Astrocyte of the hippocampus (primary cell): ENCODE measurements around the gene NDUFS4.
"Not testable (repeated sequence)": the region's sequence is repeated elsewhere in the genome, so short reads cannot be mapped to it uniquely, and the experiment has no call there.

ENCODE experiments used
- DNase-seq: peaks from one replicate; pipeline ENCODE4 v3.0.0; 2011; ENCODE audit warnings: low read depth, low spot score

NDUFS4 gene

DNA sequence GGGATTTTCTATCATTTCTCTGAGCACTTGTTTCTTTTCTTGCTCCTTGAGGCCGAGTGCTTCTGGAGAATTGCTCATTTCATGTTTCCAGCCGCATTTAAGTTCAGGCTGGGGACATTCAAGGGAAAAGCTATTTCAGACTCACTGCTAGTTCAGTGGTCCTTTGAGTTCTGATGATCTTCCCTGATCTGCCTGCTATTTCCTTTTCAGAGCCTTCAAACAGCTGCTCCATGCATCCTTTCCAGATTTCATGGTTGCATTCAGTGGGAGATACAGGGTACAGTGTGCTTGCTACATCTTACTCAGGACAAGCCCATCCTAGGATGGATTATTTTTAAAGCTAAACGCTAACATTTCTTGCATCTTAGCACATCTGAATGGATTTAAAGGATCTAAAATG is 14.7 kb downstream of the NDUFS4 start:
- no peak for DNase-seq

GRCh38 chr5:53575831-53576230 is 15.4 kb downstream of the NDUFS4 start:
- no peak for DNase-seq

- DNase-seq, result no peak
These were observed 16.2 kb downstream of the NDUFS4 start for GRCh38 chr5:53576674-53577073.

DNA sequence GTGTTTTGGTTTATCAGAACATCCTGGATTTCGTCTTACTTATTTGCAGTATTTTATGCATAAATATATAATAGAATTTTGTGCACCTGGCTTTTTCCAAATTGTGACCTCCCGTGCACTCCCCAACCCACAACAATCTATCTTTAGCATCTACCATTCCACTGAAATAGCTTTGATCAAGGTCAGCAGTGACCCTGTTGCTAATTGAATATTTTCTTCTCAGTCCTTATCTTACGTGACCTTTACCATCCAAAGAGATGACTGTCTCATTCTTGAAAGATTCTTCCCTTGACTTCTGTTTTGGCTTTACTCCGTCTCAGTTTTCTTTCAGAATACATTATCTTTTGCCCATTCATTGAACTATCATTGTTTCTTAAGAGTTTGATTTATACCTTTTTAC is 18.4 kb downstream of the NDUFS4 start:
- DNase-seq, result no peak

- no peak for DNase-seq
These were observed 20.1 kb downstream of the NDUFS4 start for GRCh38 chr5:53580547-53580946.

GRCh38 chr5:53582225-53582624 is 21.8 kb downstream of the NDUFS4 start:
- DNase-seq, result no peak

- DNase-seq, result no peak
These were observed 30.3 kb downstream of the NDUFS4 start for GRCh38 chr5:53590759-53591158.

DNA sequence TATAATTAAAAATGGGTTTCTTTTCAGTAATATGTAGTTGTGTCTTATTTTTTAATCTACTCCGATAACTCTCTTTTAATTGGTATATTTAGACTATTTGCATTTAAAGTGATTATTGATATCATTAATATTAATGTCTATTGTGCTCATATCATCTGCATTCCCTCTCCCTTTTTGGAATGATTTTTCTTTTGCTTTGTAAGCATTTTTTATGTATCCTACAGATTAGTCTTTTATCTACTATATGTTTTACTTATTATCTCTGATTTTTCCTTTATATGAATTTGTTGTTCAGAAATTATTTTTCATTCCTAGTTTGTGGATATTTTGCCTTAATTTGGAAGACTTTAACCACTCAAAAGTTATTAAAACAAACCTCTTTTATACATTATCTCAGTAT is 34.0 kb downstream of the NDUFS4 start:
- no peak for DNase-seq

- DNase-seq, result no peak
These were observed 37.5 kb downstream of the NDUFS4 start for GRCh38 chr5:53597894-53598293.

DNA sequence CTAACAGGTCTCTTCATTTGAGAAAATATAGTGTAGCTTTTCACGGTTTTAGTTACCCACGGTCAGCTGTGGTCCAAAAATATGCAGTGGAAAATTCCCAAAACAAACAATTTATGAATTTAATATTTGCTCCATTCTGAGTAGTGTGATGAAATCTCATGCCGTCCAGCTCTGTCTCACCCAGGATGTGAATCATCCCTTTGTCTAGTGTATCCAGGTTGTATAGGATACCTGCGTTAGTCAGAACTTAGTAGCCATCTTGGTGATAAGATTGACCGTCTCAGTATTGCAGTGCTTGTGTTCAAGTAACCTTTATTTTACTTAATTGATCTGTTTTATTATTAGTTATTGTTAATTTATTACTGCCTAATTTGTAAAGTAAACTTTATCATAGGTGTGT is 41.1 kb downstream of the NDUFS4 start:
- no peak for DNase-seq

GRCh38 chr5:53603009-53603687 is 42.7 kb downstream of the NDUFS4 start:
- peak; percentile 64 for DNase-seq

- DNase-seq, result no peak
These were observed 43.9 kb downstream of the NDUFS4 start for GRCh38 chr5:53604309-53604708.

GRCh38 chr5:53607886-53608285 is 47.4 kb downstream of the NDUFS4 start:
- DNase-seq, result peak; percentile 25

DNA sequence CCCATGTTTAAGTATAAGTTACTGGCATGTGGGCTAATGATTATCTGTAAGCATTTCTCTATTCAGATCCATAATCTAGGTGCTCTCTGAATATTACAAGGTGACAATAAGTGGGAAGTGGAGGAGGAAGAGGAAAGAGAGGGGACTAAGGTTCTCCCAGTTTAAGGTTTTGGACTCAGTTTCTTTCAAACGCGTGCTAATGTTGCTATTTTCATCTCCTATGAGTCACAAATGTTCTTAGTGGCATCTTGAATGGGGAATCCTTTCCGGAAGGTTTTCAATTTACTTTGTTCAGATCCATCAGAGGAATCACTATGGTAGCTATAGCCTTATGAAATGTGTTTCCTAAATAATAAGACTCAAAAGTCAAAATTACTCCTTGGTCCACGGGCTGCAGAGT is 48.5 kb downstream of the NDUFS4 start:
- DNase-seq, result not testable (repeated sequence)

DNA sequence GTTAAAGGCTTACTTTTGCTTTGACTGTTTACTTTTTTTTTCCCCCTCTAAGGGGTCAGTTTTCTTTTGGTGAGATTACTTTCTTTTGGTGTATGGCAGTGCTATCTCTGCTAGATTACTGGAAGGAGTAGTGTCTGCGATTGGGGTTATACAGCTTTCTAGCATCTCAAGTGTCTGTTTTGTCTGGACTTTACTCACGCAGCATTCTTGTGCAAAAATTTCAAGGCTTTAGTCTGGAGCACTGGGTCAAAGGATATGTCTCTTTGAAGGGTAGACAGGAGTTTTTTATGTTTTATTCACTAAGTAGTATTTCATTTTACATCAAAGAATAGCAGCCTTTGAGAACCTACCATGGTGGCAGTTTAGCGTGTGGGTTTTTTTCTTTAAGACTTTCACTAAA is 52.6 kb downstream of the NDUFS4 start:
- peak; percentile 20 for DNase-seq

GRCh38 chr5:53613536-53613935 is 53.1 kb downstream of the NDUFS4 start:
- no peak for DNase-seq

GRCh38 chr5:53614376-53614885 is 54.0 kb downstream of the NDUFS4 start:
- DNase-seq, result no peak

- peak; percentile 37 for DNase-seq
These were observed 56.6 kb downstream of the NDUFS4 start for GRCh38 chr5:53616939-53617549.

GRCh38 chr5:53631251-53631650 is 70.8 kb downstream of the NDUFS4 start:
- no peak for DNase-seq

DNA sequence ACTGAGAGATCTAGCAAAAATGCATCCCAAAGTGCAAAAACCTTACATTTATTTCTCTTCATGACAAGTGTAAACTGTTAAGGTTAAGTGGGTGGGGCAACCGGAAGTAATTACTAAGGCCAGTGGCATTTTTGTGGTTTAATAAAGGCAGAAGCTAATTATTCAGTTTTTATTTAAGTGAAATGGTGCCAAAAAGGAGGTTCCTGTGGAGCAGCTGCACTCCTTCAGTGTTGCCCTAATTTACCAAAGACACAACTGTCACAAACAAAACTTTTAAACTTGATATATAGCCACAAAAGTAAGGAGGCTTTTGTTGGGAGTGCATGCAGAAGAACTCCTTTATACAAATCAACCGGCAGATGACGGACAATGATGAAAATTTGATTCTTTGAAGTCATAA is 81.6 kb downstream of the NDUFS4 start:
- DNase-seq, result peak; percentile 31

DNA sequence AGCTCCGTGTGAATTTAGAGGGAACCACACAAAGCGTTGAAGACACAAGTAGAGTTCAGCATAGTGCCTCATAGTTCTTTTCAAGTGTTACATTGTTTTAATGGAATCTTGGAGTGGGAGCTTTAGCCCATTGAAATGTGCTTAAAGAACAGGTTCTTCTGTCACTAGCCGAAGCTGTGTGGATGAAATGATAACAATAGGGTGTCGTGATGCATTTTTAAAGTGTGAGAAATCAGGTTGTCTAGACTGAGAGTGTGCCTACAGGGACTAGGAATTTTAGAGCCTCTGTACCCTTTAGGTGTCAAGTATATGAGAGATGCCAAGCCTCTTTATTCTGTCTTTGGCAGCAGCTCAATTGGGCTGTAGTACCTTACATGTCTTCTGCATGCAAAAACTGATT is 83.0 kb downstream of the NDUFS4 start:
- peak; percentile 23 for DNase-seq

GRCh38 chr5:53645078-53645477 is 84.6 kb downstream of the NDUFS4 start:
- DNase-seq, result no peak

GRCh38 chr5:53649352-53649751 is 88.9 kb downstream of the NDUFS4 start:
- DNase-seq, result no peak
